Thoracic aorta (tissue), 2 donors: ENCODE results near the gene RAB5IF. TPM values are rescaled to one million over a fixed set of nuclear protein-coding genes. Genes with fewer than 3 reads are reported as not detected.
"Not testable (repeated sequence)": the region's sequence is repeated elsewhere in the genome, so short reads cannot be mapped to it uniquely, and the experiment has no call there.

ENCODE experiments used
- ATAC-seq: fragments of 150-250 bp; one replicate; pipeline ENCODE4 v1.8.0; 2017; ENCODE audit warnings: low read depth; ENCODE audit not compliant: insufficient number of reproducible peaks, low FRiP score
- DNase-seq: peaks from one replicate; pipeline ENCODE4 v3.0.0-alpha.2; 2020; ENCODE audit warnings: low spot score
- H3K27ac ChIP-seq, 2 donors: fragments of 200-600 bp; sonication (generic); 1 replicate in 1 of 2; 2 replicates in 1 of 2; pipeline ENCODE4 v1.5.1; 2016; ENCODE audit warnings: mild to moderate bottlenecking in 2 of 2, moderate library complexity in 2 of 2
- H3K27me3 ChIP-seq: fragments of 200-600 bp; sonication (generic); replicated peaks from 2 replicates; pipeline ENCODE4 v1.6.0; 2016; ENCODE audit warnings: mild to moderate bottlenecking; ENCODE audit not compliant: insufficient read depth
- H3K36me3 ChIP-seq: fragments of 200-600 bp; sonication (generic); one replicate; pipeline ENCODE4 v1.5.1; 2016
- H3K4me1 ChIP-seq, 2 donors: fragments of 200-600 bp; sonication (generic); 1 replicate in 1 of 2; 2 replicates in 1 of 2; pipeline versions ENCODE4 v1.5.1 to v1.6.0; 2016; ENCODE audit warnings: low read depth in 2 of 2, mild to moderate bottlenecking in 1 of 2; ENCODE audit not compliant: control insufficient read depth in 1 of 2
- H3K4me3 ChIP-seq: fragments of 200-600 bp; sonication (generic); 2 replicates; pipeline ENCODE4 v1.5.1; 2016; ENCODE audit warnings: mild to moderate bottlenecking
- H3K9me3 ChIP-seq: fragments of 200-600 bp; sonication (generic); 2 replicates; pipeline ENCODE4 v1.5.1; 2016
- total RNA-seq, 2 donors: library from RNA; depleted of rRNA; stranded (reverse); fragments of >200 nt; gene quantifications; one replicate each; pipeline versions ENCODE4 v1.1.0 to v1.2.3, GENCODE V29; 2016
- TF ChIP-seq, protein P1 (sequence below): fragments of 200-600 bp; sonication (generic); IDR thresholded peaks from one replicate; pipeline ENCODE4 v1.5.1; 2019; ENCODE audit warnings: antibody characterized with exemption

RAB5IF gene
- total RNA-seq, 2 donors from 2014 or later = 52.0 to 72.1 TPM

DNA sequence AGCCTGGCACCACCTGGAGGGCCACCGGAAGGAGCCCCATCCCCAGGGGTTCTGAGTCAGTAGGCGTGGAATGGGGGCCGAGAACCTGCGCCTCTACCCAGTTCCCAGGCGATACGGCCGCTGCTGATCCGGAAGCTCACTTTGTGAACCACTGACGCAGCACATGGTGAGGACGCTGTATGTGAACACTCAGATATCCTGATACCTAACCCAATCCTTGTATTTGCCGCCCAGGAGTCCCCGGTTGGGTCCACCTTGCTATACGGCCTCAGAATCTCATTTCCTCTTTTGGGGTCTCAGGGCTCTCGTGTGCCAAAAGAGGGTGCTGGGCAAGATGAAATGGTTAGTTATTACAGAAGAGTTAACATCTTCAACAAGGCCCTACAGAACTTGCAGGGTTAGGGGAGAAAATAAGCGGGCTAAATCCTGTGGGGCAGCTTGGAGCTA is 604 bp upstream of the RAB5IF start:
- ATAC-seq = no peak
- TF ChIP-seq, protein P1, sequence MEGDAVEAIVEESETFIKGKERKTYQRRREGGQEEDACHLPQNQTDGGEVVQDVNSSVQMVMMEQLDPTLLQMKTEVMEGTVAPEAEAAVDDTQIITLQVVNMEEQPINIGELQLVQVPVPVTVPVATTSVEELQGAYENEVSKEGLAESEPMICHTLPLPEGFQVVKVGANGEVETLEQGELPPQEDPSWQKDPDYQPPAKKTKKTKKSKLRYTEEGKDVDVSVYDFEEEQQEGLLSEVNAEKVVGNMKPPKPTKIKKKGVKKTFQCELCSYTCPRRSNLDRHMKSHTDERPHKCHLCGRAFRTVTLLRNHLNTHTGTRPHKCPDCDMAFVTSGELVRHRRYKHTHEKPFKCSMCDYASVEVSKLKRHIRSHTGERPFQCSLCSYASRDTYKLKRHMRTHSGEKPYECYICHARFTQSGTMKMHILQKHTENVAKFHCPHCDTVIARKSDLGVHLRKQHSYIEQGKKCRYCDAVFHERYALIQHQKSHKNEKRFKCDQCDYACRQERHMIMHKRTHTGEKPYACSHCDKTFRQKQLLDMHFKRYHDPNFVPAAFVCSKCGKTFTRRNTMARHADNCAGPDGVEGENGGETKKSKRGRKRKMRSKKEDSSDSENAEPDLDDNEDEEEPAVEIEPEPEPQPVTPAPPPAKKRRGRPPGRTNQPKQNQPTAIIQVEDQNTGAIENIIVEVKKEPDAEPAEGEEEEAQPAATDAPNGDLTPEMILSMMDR = no peak

GRCh38 chr20:36606158-36607066 is 833 bp downstream of the RAB5IF start:
- Histone ChIP-seq H3K27ac (peak overlapping the region; percentile 78 to 89), H3K4me3 (peak overlapping the region; percentile 100), H3K36me3 (peaks cover 26% of the 10 kb centered on the region), H3K9me3 (no peaks in the 10 kb centered on the region), H3K27me3 (no peaks in the 10 kb centered on the region), H3K4me1 (peaks cover 7 to 24% of the 10 kb centered on the region in 2 donors)
- TF ChIP-seq, protein P1 = no peak
- DNase-seq (no peak), ATAC-seq (no peak)

More for the DNA sequence above, 604 bp upstream of the RAB5IF start:
- peak overlapping the region; percentile 79 to 89 for H3K27ac ChIP-seq
- H3K27me3 ChIP-seq = no peaks in the 10 kb centered on the region
- H3K9me3 ChIP-seq = no peaks in the 10 kb centered on the region
- peak overlapping the region; percentile 100 for H3K4me3 ChIP-seq
- H3K4me1 ChIP-seq = peaks cover 9 to 24% of the 10 kb centered on the region in 2 donors
- DNase-seq = no peak
- H3K36me3 ChIP-seq = peaks cover 12% of the 10 kb centered on the region

GRCh38 chr20:36607586-36608387 is 2.2 kb downstream of the RAB5IF start:
- Histone ChIP-seq H3K27me3 (no peaks in the 10 kb centered on the region), H3K4me3 (no peak overlapping the region), H3K36me3 (peaks cover 39% of the 10 kb centered on the region), H3K4me1 (peaks cover 7 to 24% of the 10 kb centered on the region in 2 donors), H3K27ac (no peak overlapping the region), H3K9me3 (no peaks in the 10 kb centered on the region)
- TF ChIP-seq, protein P1 = no peak
- no peak for ATAC-seq
- no peak for DNase-seq

DNA sequence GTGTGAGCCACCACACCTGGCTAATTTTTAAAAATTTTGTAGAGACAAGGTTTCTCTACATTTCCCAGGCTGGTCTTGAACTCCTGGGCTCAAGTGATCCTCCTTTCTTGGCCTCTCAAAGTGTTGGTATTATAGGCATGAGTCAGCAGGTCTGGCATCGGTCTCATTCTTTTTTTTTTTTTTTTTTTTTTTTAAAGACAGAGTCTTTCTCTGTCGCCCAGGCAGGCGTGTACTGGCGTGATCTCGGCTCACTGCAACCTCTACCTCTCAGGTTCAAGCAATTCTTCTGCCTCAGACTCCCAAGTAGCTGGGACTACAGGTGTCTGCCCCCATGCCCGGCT is 2.8 kb downstream of the RAB5IF start:
- H3K27ac ChIP-seq, H3K27me3 ChIP-seq, DNase-seq, ATAC-seq, H3K4me3 ChIP-seq, H3K9me3 ChIP-seq: not testable (repeated sequence)
- Histone ChIP-seq H3K4me1 (peaks cover 7 to 24% of the 10 kb centered on the region in 2 donors), H3K36me3 (peaks cover 44% of the 10 kb centered on the region)

DNA sequence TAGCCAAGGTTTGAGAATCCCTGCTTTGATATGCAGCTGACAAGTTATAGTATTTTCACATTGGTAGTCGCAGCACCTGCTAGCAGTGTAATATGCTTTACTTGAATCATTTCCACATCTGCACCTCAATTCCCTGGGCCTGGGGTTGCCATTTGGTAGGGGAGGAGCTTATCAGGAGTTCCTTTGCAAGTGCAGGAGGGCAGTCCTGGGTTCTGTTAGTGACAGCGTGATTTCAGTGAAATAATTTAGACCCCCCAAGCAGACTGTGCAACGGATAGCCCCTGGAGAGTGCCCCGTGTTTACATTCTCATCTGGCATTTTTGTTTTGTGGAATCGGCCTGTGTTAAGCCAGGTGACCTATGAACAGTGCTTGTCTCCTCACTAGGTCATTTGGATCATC is 6.0 kb downstream of the RAB5IF start:
- no peaks in the 10 kb centered on the region for H3K27me3 ChIP-seq
- TF ChIP-seq, protein P1 = no peak
- no peaks in the 10 kb centered on the region for H3K9me3 ChIP-seq
- H3K4me3 ChIP-seq = no peak overlapping the region
- DNase-seq (no peak), ATAC-seq (no peak)
- H3K4me1 ChIP-seq = peaks cover 4 to 13% of the 10 kb centered on the region in 2 donors
- no peak overlapping the region for H3K27ac ChIP-seq
- H3K36me3 ChIP-seq = peaks cover 57% of the 10 kb centered on the region
